NCI-H128 (cell line): Measurements from ENCODE around the gene KISS1R.

Experiments
- DNase-seq: peaks from one replicate; lab custom pipeline; 2025; ENCODE audit not compliant: unreplicated experiment; lab: John Stamatoyannopoulos, UW

Gene KISS1R

GRCh38 chr19:966485-967088, 49.5 kb downstream of the KISS1R start:
- no peak for DNase-seq
